PC-3 (cell line): ENCODE results near the gene TTC24.

ENCODE experiments used
- EZH2 ChIP-seq: fragments of 300-600 bp; sonication (generic); IDR thresholded peaks from one replicate; pipeline ENCODE4 v1.6.1; 2017; ENCODE audit warnings: antibody characterized with exemption, mild to moderate bottlenecking, low read length; ENCODE audit not compliant: unreplicated experiment
- EZH2phosphoT487 ChIP-seq: fragments of 300-600 bp; sonication (generic); IDR thresholded peaks from 2 replicates; pipeline ENCODE4 v1.6.1; 2018; ENCODE audit warnings: mild to moderate bottlenecking, antibody characterized with exemption, low read length, borderline replicate concordance
- TF ChIP-seq, protein P1 (sequence below): fragments of 300-600 bp; sonication (generic); conservative IDR thresholded peaks from 2 replicates; pipeline ENCODE4 v1.5.1; 2017; ENCODE audit warnings: antibody characterized with exemption, low read depth, mild to moderate bottlenecking, low read length

DNA sequence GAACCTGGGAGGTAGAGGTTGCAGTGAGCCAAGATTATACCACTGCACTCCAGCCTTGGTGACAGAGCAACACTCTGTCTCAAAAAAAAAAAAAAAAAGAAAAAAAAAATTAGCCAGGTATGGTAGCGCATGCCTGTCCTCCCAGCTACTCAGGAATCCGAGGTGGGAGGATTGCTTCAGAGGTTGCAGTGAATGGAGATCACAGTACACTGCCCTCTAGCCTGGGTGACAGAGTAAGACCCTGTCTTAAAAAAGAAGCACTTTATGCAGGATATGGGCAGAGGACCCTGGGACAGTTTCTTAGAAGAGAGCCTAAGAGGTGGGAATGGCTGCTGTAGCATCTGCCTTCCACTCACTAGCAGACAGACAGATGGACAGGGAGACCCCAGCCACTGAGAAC is 30.1 kb upstream of the TTC24 start:
- TF ChIP-seq, protein P1, sequence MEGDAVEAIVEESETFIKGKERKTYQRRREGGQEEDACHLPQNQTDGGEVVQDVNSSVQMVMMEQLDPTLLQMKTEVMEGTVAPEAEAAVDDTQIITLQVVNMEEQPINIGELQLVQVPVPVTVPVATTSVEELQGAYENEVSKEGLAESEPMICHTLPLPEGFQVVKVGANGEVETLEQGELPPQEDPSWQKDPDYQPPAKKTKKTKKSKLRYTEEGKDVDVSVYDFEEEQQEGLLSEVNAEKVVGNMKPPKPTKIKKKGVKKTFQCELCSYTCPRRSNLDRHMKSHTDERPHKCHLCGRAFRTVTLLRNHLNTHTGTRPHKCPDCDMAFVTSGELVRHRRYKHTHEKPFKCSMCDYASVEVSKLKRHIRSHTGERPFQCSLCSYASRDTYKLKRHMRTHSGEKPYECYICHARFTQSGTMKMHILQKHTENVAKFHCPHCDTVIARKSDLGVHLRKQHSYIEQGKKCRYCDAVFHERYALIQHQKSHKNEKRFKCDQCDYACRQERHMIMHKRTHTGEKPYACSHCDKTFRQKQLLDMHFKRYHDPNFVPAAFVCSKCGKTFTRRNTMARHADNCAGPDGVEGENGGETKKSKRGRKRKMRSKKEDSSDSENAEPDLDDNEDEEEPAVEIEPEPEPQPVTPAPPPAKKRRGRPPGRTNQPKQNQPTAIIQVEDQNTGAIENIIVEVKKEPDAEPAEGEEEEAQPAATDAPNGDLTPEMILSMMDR, result no peak
- TF ChIP-seq EZH2 (no peak), EZH2phosphoT487 (no peak)
